HepG2 (cell line): ENCODE measurements around the gene RELB. TPM values are rescaled to one million over a fixed set of nuclear protein-coding genes. Genes with fewer than 3 reads are reported as not detected.

Source experiments
- BCL6 ChIP-seq: IDR thresholded peaks from 2 replicates; pipeline ENCODE4 v1.6.1; 2016; ENCODE audit warnings: missing genetic modification reagents, missing compliant biosample characterization
- CBX1 ChIP-seq: IDR thresholded peaks from one replicate; pipeline ENCODE4 v1.6.1; 2016; ENCODE audit warnings: antibody characterized with exemption, low read depth
- ERF ChIP-seq: IDR thresholded peaks from 2 replicates; pipeline ENCODE4 v1.6.1; 2018; ENCODE audit warnings: missing biosample characterization, missing genetic modification reagents
- FOXK1 ChIP-seq: sonication (generic); formaldehyde crosslinking; IDR thresholded peaks from 2 replicates; pipeline ENCODE4 v1.4.0; 2020; ENCODE audit warnings: low read depth, missing genetic modification reagents, borderline replicate concordance
- GPBP1L1 ChIP-seq: sonication (generic); formaldehyde crosslinking; IDR thresholded peaks from 2 replicates; pipeline ENCODE4 v1.5.0; 2020; ENCODE audit warnings: mild to moderate bottlenecking, missing genetic modification reagents
- HNF1B ChIP-seq: sonication (generic); formaldehyde crosslinking; IDR thresholded peaks from 2 replicates; pipeline ENCODE4 v1.5.1; 2020; ENCODE audit warnings: mild to moderate bottlenecking, moderate library complexity, missing genetic modification reagents
- HOXA9 ChIP-seq: sonication (generic); formaldehyde crosslinking; IDR thresholded peaks from 2 replicates; pipeline ENCODE4 v1.8.1; 2022; ENCODE audit warnings: missing genetic modification reagents, mild to moderate bottlenecking, moderate library complexity, borderline replicate concordance
- NFATC3 ChIP-seq: sonication (generic); formaldehyde crosslinking; IDR thresholded peaks from 2 replicates; pipeline ENCODE4 v1.5.1; 2020; ENCODE audit warnings: mild to moderate bottlenecking, missing genetic modification reagents
- ONECUT2 ChIP-seq: sonication (generic); formaldehyde crosslinking; IDR thresholded peaks from 2 replicates; pipeline ENCODE4 v1.4.0; 2020; ENCODE audit warnings: missing genetic modification reagents
- PRDM10 ChIP-seq: sonication (generic); formaldehyde crosslinking; IDR thresholded peaks from 2 replicates; pipeline ENCODE4 v1.4.0; 2020; ENCODE audit warnings: low read depth, missing genetic modification reagents
- SMARCE1 ChIP-seq: fragments of 450-650 bp; IDR thresholded peaks from 2 replicates; pipeline ENCODE4 v1.6.1; 2017; ENCODE audit warnings: borderline replicate concordance
- SRF ChIP-seq: IDR thresholded peaks from 2 replicates; pipeline ENCODE4 v1.6.1; 2011; ENCODE audit warnings: mild to moderate bottlenecking, low read depth, low read length, moderate library complexity
- ZHX2 ChIP-seq, 2 experiments: sonication (generic) in 1 of 2; formaldehyde crosslinking in 1 of 2; IDR thresholded peaks; 2 replicates each; pipeline versions ENCODE4 v1.6.1 to v1.9.0; 2014 to 2022; ENCODE audit warnings: antibody characterized with exemption in 1 of 2, borderline replicate concordance in 1 of 2, inconsistent platforms in 1 of 2, low read depth in 1 of 2, missing genetic modification reagents in 1 of 2
- ZNF143 ChIP-seq: sonication (generic); formaldehyde crosslinking; IDR thresholded peaks from 2 replicates; pipeline ENCODE4 v1.4.0; 2020; ENCODE audit warnings: missing genetic modification reagents
- ZNF576 ChIP-seq: sonication (generic); formaldehyde crosslinking; IDR thresholded peaks from 2 replicates; pipeline ENCODE4 v1.4.0; 2020; ENCODE audit warnings: mild to moderate bottlenecking, missing genetic modification reagents
- ZNF878 ChIP-seq: sonication (generic); formaldehyde crosslinking; IDR thresholded peaks from 2 replicates; pipeline ENCODE4 v1.8.1; 2023; ENCODE audit warnings: mild to moderate bottlenecking, missing genetic modification reagents, moderate library complexity
- polyA plus RNA-seq, 8 experiments: library from polyadenylated mRNA; depleted of rRNA in 3 of 8; stranded (reverse) in 7 of 8; unstranded in 1 of 8; fragments of >200 nt; fragmentation: Illumina TruSeq in 4 of 8; extraction: Trizol in 4 of 8; gene quantifications; 2 replicates each; pipeline versions ENCODE4 v1.2.1 to v1.2.3, GENCODE V29; 2011 to 2016; ENCODE audit warnings: low read depth in 4 of 8, missing spikeins in 1 of 8, mixed read lengths in 1 of 8; ENCODE audit not compliant: insufficient read depth in 1 of 8
- total RNA-seq, 5 experiments: library from RNA; depleted of rRNA; stranded (reverse); fragments of >200 nt; fragmentation: Illumina TruSeq; extraction: Trizol; gene quantifications; 2 replicates each; pipeline ENCODE4 v1.2.3, GENCODE V29; 2016; ENCODE audit warnings: low read depth in 1 of 5

RELB gene
- total and polyA plus RNA-seq, 2 of the 13 experiments (the other 11 are each of a cell fraction or from before 2014, with no cell fraction given) = 1.9 to 3.5 TPM

- TF ChIP-seq ZHX2 (IDR thresholded peaks at IDR 0.05; ENCODE audit: low read depth) (no peak), ZHX2 (CRISPR knock-in tag; IDR thresholded peaks at IDR 0.05; ENCODE audit: borderline replicate concordance) (no peak), PRDM10 (CRISPR knock-in tag) (no peak), HOXA9 (CRISPR knock-in tag) (no peak), ZNF143 (no peak), ZNF878 (CRISPR knock-in tag) (no peak), ERF (CRISPR knock-in tag) (no peak), CBX1 (peak; percentile 73), NFATC3 (no peak), SRF (no peak), ONECUT2 (CRISPR knock-in tag) (no peak), BCL6 (no peak), HNF1B (no peak), GPBP1L1 (no peak), ZNF576 (CRISPR knock-in tag) (no peak), FOXK1 (CRISPR knock-in tag) (peak; percentile 31; the same call in 1 of the 2 replicates), SMARCE1 (no peak)
Observed at GRCh38 chr19:45001087-45001739, at the start of gene RELB (continued).
